ENCODE data around the gene STRN. TPM values are rescaled to one million over a fixed set of nuclear protein-coding genes. Genes with fewer than 3 reads are reported as not detected.

STRN gene
- total and polyA plus RNA-seq, 5 donors from 2014 or later = 12.3 to 34.8 (median 12.3) TPM

- H3K9me3 ChIP-seq (ENCODE audit: control insufficient read depth in 2 of 2, low read length in 2 of 2) = no peaks in the 10 kb centered on the region
Observed at GRCh38 chr2:36971990-36972389, 5.7 kb upstream of the STRN start.

DNA sequence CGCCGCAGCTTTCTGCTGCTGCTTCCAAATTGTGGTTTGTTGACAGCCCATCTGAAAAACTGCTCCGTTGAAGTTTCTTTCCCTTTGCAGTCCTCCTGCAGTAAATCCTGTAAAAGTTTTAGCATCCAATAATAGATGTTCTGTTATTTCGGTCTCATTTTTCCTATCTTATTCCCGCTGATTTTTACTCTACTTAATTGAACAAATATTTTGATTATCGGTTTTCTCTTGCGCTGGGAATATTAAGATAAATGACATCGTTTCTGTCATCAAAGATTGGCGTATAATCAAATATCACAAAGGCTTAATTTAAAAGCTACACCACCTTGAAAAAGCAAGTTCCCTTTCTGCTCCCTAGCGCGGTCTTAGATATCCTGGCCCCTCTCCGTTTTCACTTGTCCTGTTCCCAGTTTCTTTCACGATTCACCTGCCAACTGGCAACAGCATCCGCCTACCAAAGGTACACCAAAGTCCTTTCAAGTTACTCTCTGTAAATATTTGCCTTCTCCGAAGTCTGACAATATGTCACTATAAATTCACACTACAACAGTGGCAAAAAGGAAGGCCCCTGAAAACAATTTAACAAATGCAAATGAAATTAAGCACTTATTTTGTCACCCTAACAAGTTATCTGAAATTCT lies 1.0 kb upstream of the STRN start:
- Histone ChIP-seq H3K4me3 (ENCODE audit: low read depth, low read length) (peak overlapping the region; percentile 77), H3K27me3 (ENCODE audit: control insufficient read depth, insufficient read depth, low read length) (no peaks in the 10 kb centered on the region), H3K27ac (ENCODE audit: insufficient read depth, low read length, poor library complexity, severe bottlenecking) (peak overlapping the region; percentile 94), H3K4me1 (ENCODE audit: control insufficient read depth, insufficient read depth, low read length, poor library complexity, severe bottlenecking) (peaks cover 30% of the 10 kb centered on the region), H3K9me3 (ENCODE audit: control insufficient read depth in 2 of 2, low read length in 2 of 2) (no peaks in the 10 kb centered on the region), H3K36me3 (ENCODE audit: control insufficient read depth, insufficient read depth, low read length) (no peaks in the 10 kb centered on the region)
- Mint-ChIP-seq H3K27ac (peak overlapping the region; percentile 96 to 99 (median 98)), H3K4me3 (peak overlapping the region; percentile 90 to 99 (median 95)), H3K27me3 (peaks cover 11% of the 10 kb centered on the region), H3K36me3 (peaks cover 12% of the 10 kb centered on the region), H3K9me3 (peaks cover 0 to 2% (median 0%) of the 10 kb centered on the region in 7 donors), H3K4me1 (peaks cover 25 to 52% (median 34%) of the 10 kb centered on the region in 4 donors)
- DNase-seq (peak in 2 of 3 donors; percentile 5 to 23), ATAC-seq (ENCODE audit: low read depth in 2 of 2) (no peak)

More at GRCh38 chr2:36971990-36972389, 5.7 kb upstream of the STRN start:
- H3K27ac ChIP-seq (ENCODE audit: insufficient read depth, low read length, poor library complexity, severe bottlenecking) = no peak overlapping the region
- Mint-ChIP-seq H3K4me3 (peak overlapping the region in 1 of 4 donors; percentile 63), H3K4me1 (peaks cover 6 to 15% (median 7%) of the 10 kb centered on the region in 4 donors), H3K36me3 (no peaks in the 10 kb centered on the region), H3K27ac (no peak overlapping the region), H3K27me3 (peaks cover 8% of the 10 kb centered on the region), H3K9me3 (no peaks in the 10 kb centered on the region)
- H3K36me3 ChIP-seq (ENCODE audit: control insufficient read depth, insufficient read depth, low read length) = no peaks in the 10 kb centered on the region
- ATAC-seq (ENCODE audit: low read depth in 2 of 2) (no peak), DNase-seq (no peak)
- no peak overlapping the region for H3K4me3 ChIP-seq (ENCODE audit: low read depth, low read length)
- peaks cover 8% of the 10 kb centered on the region for H3K4me1 ChIP-seq (ENCODE audit: control insufficient read depth, insufficient read depth, low read length, poor library complexity, severe bottlenecking)
- H3K27me3 ChIP-seq (ENCODE audit: control insufficient read depth, insufficient read depth, low read length) = no peaks in the 10 kb centered on the region

DNA sequence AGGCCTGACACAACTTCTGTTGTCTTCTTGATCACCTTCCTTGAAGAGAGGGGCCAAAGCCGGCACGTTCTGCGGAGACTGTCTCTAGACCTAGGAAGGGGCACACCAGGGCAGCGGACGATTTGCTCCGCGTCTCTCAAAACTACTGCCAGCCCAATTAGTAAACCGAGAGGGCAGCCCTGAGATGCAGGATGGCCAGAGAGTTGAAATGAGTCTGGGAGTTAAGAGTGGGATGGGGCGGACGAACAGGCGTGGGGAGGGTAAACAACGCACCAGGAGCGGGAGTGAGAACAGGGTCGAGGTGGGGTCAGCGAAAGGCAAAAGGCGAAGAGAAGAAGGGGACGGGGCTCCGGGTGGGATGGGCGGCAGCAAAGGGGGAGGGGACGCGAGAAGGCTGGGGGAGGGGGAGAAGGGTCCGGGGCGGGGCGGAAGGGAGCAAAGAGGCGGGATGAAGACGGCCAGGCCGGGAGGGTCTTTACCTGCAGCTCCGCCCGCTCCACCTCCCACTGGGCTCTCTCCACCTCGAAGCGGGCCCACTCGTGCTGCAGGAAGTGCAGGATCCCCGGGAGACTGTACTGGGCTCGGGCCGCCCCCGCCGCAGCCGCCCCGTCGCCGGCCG lies 476 bp downstream of the STRN start:
- no peaks in the 10 kb centered on the region for H3K9me3 ChIP-seq (ENCODE audit: control insufficient read depth in 2 of 2, low read length in 2 of 2)
- Mint-ChIP-seq H3K4me1 (peaks cover 35 to 64% (median 46%) of the 10 kb centered on the region in 4 donors), H3K27ac (peak overlapping the region; percentile 4 to 97 (median 89)), H3K4me3 (peak overlapping the region; percentile 98 to 99 (median 99)), H3K9me3 (peaks cover 0 to 2% (median 0%) of the 10 kb centered on the region in 7 donors), H3K27me3 (peaks cover 11% of the 10 kb centered on the region), H3K36me3 (peaks cover 23% of the 10 kb centered on the region)
- H3K4me1 ChIP-seq (ENCODE audit: control insufficient read depth, insufficient read depth, low read length, poor library complexity, severe bottlenecking) = peaks cover 34% of the 10 kb centered on the region
- H3K27ac ChIP-seq (ENCODE audit: insufficient read depth, low read length, poor library complexity, severe bottlenecking) = peak overlapping the region; percentile 77
- peak overlapping the region; percentile 85 for H3K4me3 ChIP-seq (ENCODE audit: low read depth, low read length)
- H3K27me3 ChIP-seq (ENCODE audit: control insufficient read depth, insufficient read depth, low read length) = no peaks in the 10 kb centered on the region
- H3K36me3 ChIP-seq (ENCODE audit: control insufficient read depth, insufficient read depth, low read length) = peaks cover 4% of the 10 kb centered on the region
- ATAC-seq (ENCODE audit: low read depth in 2 of 2) = peak in 1 of 2 donors; percentile 1
- peak in 2 of 3 donors; percentile 13 to 37 for DNase-seq

DNA sequence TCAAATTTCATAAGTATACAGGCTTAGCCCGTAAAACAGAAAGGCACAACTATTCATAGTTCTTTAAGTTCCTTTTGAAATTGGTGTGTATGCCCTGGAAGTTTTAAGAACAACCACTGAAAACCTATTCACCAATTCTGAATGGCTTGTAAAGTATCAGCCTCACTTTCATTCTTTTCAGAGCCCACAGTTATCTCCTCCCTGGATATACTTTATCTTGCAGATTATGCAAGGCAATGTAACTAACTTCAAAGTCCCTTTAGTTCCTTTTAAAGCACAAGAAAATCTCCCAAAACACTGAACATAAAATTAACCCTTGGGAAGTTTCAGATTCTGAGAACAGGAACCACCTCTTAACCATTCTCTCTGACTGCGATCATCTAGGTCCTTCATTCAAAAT lies 1.1 kb downstream of the STRN start:
- H3K4me3 Mint-ChIP-seq = peak overlapping the region; percentile 98 to 99 (median 99)
- no peaks in the 10 kb centered on the region for H3K9me3 ChIP-seq (ENCODE audit: control insufficient read depth in 2 of 2, low read length in 2 of 2)
- H3K27ac ChIP-seq (ENCODE audit: insufficient read depth, low read length, poor library complexity, severe bottlenecking) = peak overlapping the region; percentile 77
- peak overlapping the region; percentile 28 to 97 (median 89) for H3K27ac Mint-ChIP-seq
- peaks cover 37% of the 10 kb centered on the region for H3K4me1 ChIP-seq (ENCODE audit: control insufficient read depth, insufficient read depth, low read length, poor library complexity, severe bottlenecking)
- H3K27me3 ChIP-seq (ENCODE audit: control insufficient read depth, insufficient read depth, low read length) = no peaks in the 10 kb centered on the region
- peaks cover 0 to 2% (median 0%) of the 10 kb centered on the region in 7 donors for H3K9me3 Mint-ChIP-seq
- peaks cover 38 to 70% (median 49%) of the 10 kb centered on the region in 4 donors for H3K4me1 Mint-ChIP-seq
- peak overlapping the region; percentile 85 for H3K4me3 ChIP-seq (ENCODE audit: low read depth, low read length)
- peaks cover 11% of the 10 kb centered on the region for H3K27me3 Mint-ChIP-seq
- H3K36me3 ChIP-seq (ENCODE audit: control insufficient read depth, insufficient read depth, low read length) = peaks cover 4% of the 10 kb centered on the region
- ATAC-seq (ENCODE audit: low read depth in 2 of 2) (no peak), DNase-seq (no peak)
- peaks cover 23% of the 10 kb centered on the region for H3K36me3 Mint-ChIP-seq

GRCh38 chr2:36964496-36965058 lies 1.8 kb downstream of the STRN start:
- H3K27ac ChIP-seq (ENCODE audit: insufficient read depth, low read length, poor library complexity, severe bottlenecking) = no peak overlapping the region
- H3K4me1 ChIP-seq (ENCODE audit: control insufficient read depth, insufficient read depth, low read length, poor library complexity, severe bottlenecking) = peaks cover 37% of the 10 kb centered on the region
- peak overlapping the region; percentile 98 to 99 (median 99) for H3K4me3 Mint-ChIP-seq
- H3K36me3 ChIP-seq (ENCODE audit: control insufficient read depth, insufficient read depth, low read length) = peaks cover 4% of the 10 kb centered on the region
- H3K4me3 ChIP-seq (ENCODE audit: low read depth, low read length) = peak overlapping the region; percentile 85
- peak overlapping the region in 2 of 3 donors; percentile 3 to 89 for H3K27ac Mint-ChIP-seq
- H3K36me3 Mint-ChIP-seq = peaks cover 23% of the 10 kb centered on the region
- H3K27me3 ChIP-seq (ENCODE audit: control insufficient read depth, insufficient read depth, low read length) = no peaks in the 10 kb centered on the region
- DNase-seq (peak in 1 of 3 donors; percentile 26), ATAC-seq (ENCODE audit: low read depth in 2 of 2) (no peak)
- no peaks in the 10 kb centered on the region for H3K9me3 ChIP-seq (ENCODE audit: control insufficient read depth in 2 of 2, low read length in 2 of 2)
- H3K9me3 Mint-ChIP-seq = peaks cover 0 to 2% (median 0%) of the 10 kb centered on the region in 7 donors
- peaks cover 11% of the 10 kb centered on the region for H3K27me3 Mint-ChIP-seq
- H3K4me1 Mint-ChIP-seq = peaks cover 41 to 76% (median 54%) of the 10 kb centered on the region in 4 donors

- H3K36me3 Mint-ChIP-seq = peaks cover 23% of the 10 kb centered on the region
- Histone ChIP-seq H3K27me3 (ENCODE audit: control insufficient read depth, insufficient read depth, low read length) (no peaks in the 10 kb centered on the region), H3K27ac (ENCODE audit: insufficient read depth, low read length, poor library complexity, severe bottlenecking) (no peak overlapping the region), H3K4me3 (ENCODE audit: low read depth, low read length) (no peak overlapping the region), H3K9me3 (ENCODE audit: control insufficient read depth in 2 of 2, low read length in 2 of 2) (no peaks in the 10 kb centered on the region), H3K36me3 (ENCODE audit: control insufficient read depth, insufficient read depth, low read length) (peaks cover 4% of the 10 kb centered on the region), H3K4me1 (ENCODE audit: control insufficient read depth, insufficient read depth, low read length, poor library complexity, severe bottlenecking) (peaks cover 37% of the 10 kb centered on the region)
- peaks cover 44 to 83% (median 61%) of the 10 kb centered on the region in 4 donors for H3K4me1 Mint-ChIP-seq
- peaks cover 11% of the 10 kb centered on the region for H3K27me3 Mint-ChIP-seq
- DNase-seq (no peak), ATAC-seq (ENCODE audit: low read depth in 2 of 2) (no peak)
- peaks cover 0 to 2% (median 0%) of the 10 kb centered on the region in 7 donors for H3K9me3 Mint-ChIP-seq
- peak overlapping the region; percentile 16 to 99 (median 50) for H3K4me3 Mint-ChIP-seq
- no peak overlapping the region for H3K27ac Mint-ChIP-seq
Observed at GRCh38 chr2:36963734-36964133, 2.6 kb downstream of the STRN start.

DNA sequence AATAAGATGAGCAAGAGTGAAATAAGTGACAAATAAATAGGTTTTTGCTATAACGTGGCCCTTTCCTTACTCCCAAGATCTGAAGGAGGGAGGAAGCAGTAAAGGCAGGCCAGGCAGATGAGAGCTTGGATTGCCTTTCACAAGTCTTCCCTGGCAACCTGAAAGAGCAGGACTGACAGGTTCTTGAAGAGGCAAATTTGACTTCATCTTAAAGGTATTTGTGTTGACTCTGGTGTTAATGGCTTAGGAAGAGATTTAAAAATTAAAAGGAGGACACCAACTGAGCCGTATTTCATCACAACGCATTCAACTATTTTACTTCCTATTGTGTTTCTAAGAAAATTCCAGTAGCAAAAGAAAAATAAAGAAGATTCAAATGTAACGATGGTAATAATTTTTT lies 3.2 kb downstream of the STRN start:
- H3K9me3 ChIP-seq (ENCODE audit: control insufficient read depth in 2 of 2, low read length in 2 of 2) = no peaks in the 10 kb centered on the region
- ATAC-seq (ENCODE audit: low read depth in 2 of 2) (no peak), DNase-seq (no peak)
- no peak overlapping the region for H3K27ac ChIP-seq (ENCODE audit: insufficient read depth, low read length, poor library complexity, severe bottlenecking)
- H3K36me3 ChIP-seq (ENCODE audit: control insufficient read depth, insufficient read depth, low read length) = peaks cover 4% of the 10 kb centered on the region
- Mint-ChIP-seq H3K4me3 (peak overlapping the region in 2 of 4 donors; percentile 40 to 76), H3K4me1 (peaks cover 49 to 86% (median 64%) of the 10 kb centered on the region in 4 donors), H3K36me3 (peaks cover 29% of the 10 kb centered on the region), H3K27ac (no peak overlapping the region), H3K27me3 (peaks cover 11% of the 10 kb centered on the region), H3K9me3 (peaks cover 0 to 2% (median 0%) of the 10 kb centered on the region in 7 donors)
- H3K27me3 ChIP-seq (ENCODE audit: control insufficient read depth, insufficient read depth, low read length) = no peaks in the 10 kb centered on the region
- H3K4me3 ChIP-seq (ENCODE audit: low read depth, low read length) = no peak overlapping the region
- H3K4me1 ChIP-seq (ENCODE audit: control insufficient read depth, insufficient read depth, low read length, poor library complexity, severe bottlenecking) = peaks cover 37% of the 10 kb centered on the region
